WTC11 (cell line): ENCODE measurements around the gene SNRPD3. TPM values are rescaled to one million over a fixed set of nuclear protein-coding genes. Genes with fewer than 3 reads are reported as not detected.

Experiments
- ATF1 ChIP-seq: sonication (generic); formaldehyde crosslinking; IDR thresholded peaks from 2 replicates; pipeline ENCODE4 v1.8.1; 2023; ENCODE audit warnings: mild to moderate bottlenecking, moderate library complexity, missing genetic modification reagents
- CBFB ChIP-seq: sonication (generic); formaldehyde crosslinking; IDR thresholded peaks from 2 replicates; pipeline ENCODE4 v1.8.1; 2022; ENCODE audit warnings: mild to moderate bottlenecking, low read depth, missing genetic modification reagents
- E2F1 ChIP-seq: sonication (generic); formaldehyde crosslinking; IDR thresholded peaks from 2 replicates; pipeline ENCODE4 v1.8.0; 2022; ENCODE audit warnings: mild to moderate bottlenecking, missing genetic modification reagents
- EMX1 ChIP-seq: fragments of 250-450 bp; sonication (Bioruptor Pico); IDR thresholded peaks from 2 replicates; pipeline ENCODE4 v1.8.0; 2021; ENCODE audit warnings: mild to moderate bottlenecking
- FOXP1 ChIP-seq: sonication (generic); formaldehyde crosslinking; IDR thresholded peaks from 2 replicates; pipeline ENCODE4 v1.8.0; 2022; ENCODE audit warnings: missing genetic modification reagents, mild to moderate bottlenecking, moderate library complexity, borderline replicate concordance
- GABPB1 ChIP-seq: sonication (generic); formaldehyde crosslinking; IDR thresholded peaks from 2 replicates; pipeline ENCODE4 v1.8.1; 2023; ENCODE audit warnings: mild to moderate bottlenecking, missing genetic modification reagents
- GRHL2 ChIP-seq: fragments of 250-450 bp; sonication (Bioruptor Pico); IDR thresholded peaks from 2 replicates; pipeline ENCODE4 v1.8.0; 2022; ENCODE audit warnings: mild to moderate bottlenecking, moderate library complexity; ENCODE audit not compliant: insufficient replicate concordance, severe bottlenecking
- HMGXB4 ChIP-seq: sonication (generic); formaldehyde crosslinking; IDR thresholded peaks from 2 replicates; pipeline ENCODE4 v1.8.1; 2023; ENCODE audit warnings: mild to moderate bottlenecking, moderate library complexity, missing genetic modification reagents
- JAZF1 ChIP-seq: fragments of 250-450 bp; sonication (Bioruptor Pico); IDR thresholded peaks from 2 replicates; pipeline ENCODE4 v1.9.0; 2021; ENCODE audit warnings: moderate library complexity, mild to moderate bottlenecking, inconsistent platforms
- KAT7 ChIP-seq: sonication (generic); formaldehyde crosslinking; IDR thresholded peaks from 2 replicates; pipeline ENCODE4 v1.8.1; 2023; ENCODE audit warnings: missing genetic modification reagents, mild to moderate bottlenecking, borderline replicate concordance
- MAX ChIP-seq: sonication (generic); formaldehyde crosslinking; IDR thresholded peaks from 2 replicates; pipeline ENCODE4 v1.8.0; 2022; ENCODE audit warnings: mild to moderate bottlenecking, missing genetic modification reagents
- NFE2L1 ChIP-seq: sonication (generic); formaldehyde crosslinking; IDR thresholded peaks from 2 replicates; pipeline ENCODE4 v1.8.1; 2023; ENCODE audit warnings: missing genetic modification reagents
- NR1H2 ChIP-seq: sonication (generic); formaldehyde crosslinking; IDR thresholded peaks from 2 replicates; pipeline ENCODE4 v1.9.0; 2021; ENCODE audit warnings: mild to moderate bottlenecking, moderate library complexity, missing genetic modification reagents
- OVOL2 ChIP-seq: fragments of 250-450 bp; sonication (Bioruptor Pico); IDR thresholded peaks from 2 replicates; pipeline ENCODE4 v1.9.0; 2021; ENCODE audit warnings: mild to moderate bottlenecking, borderline replicate concordance
- RELA ChIP-seq: sonication (generic); formaldehyde crosslinking; IDR thresholded peaks from 2 replicates; pipeline ENCODE4 v1.8.1; 2022; ENCODE audit warnings: missing genetic modification reagents, mild to moderate bottlenecking, borderline replicate concordance
- SMAD3 ChIP-seq: sonication (generic); formaldehyde crosslinking; IDR thresholded peaks from 2 replicates; pipeline ENCODE4 v1.8.0; 2022; ENCODE audit warnings: missing genetic modification reagents, mild to moderate bottlenecking, borderline replicate concordance
- SP1 ChIP-seq: sonication (generic); formaldehyde crosslinking; conservative IDR thresholded peaks from 2 replicates; pipeline ENCODE4 v1.8.1; 2022; ENCODE audit warnings: missing genetic modification reagents
- STAT6 ChIP-seq: sonication (generic); formaldehyde crosslinking; conservative IDR thresholded peaks from 2 replicates; pipeline ENCODE4 v1.8.1; 2023; ENCODE audit warnings: mild to moderate bottlenecking, low read depth, missing genetic modification reagents, moderate library complexity
- TEAD4 ChIP-seq: sonication (generic); formaldehyde crosslinking; IDR thresholded peaks from 2 replicates; pipeline ENCODE4 v1.8.0; 2022; ENCODE audit warnings: mild to moderate bottlenecking, missing genetic modification reagents
- ZNF396 ChIP-seq: fragments of 250-450 bp; sonication (Bioruptor Pico); IDR thresholded peaks from 2 replicates; pipeline ENCODE4 v1.8.0; 2021; ENCODE audit warnings: mild to moderate bottlenecking, moderate library complexity, borderline replicate concordance
- ZNF425 ChIP-seq: fragments of 250-450 bp; sonication (Bioruptor Pico); conservative IDR thresholded peaks from 2 replicates; pipeline ENCODE4 v1.9.0; 2021; ENCODE audit warnings: mild to moderate bottlenecking
- total RNA-seq: library from RNA; stranded (reverse); gene quantifications from 3 replicates; pipeline ENCODE4 v1.2.3, GENCODE V29; 2021
- TF ChIP-seq, protein P1 (sequence below): sonication (generic); formaldehyde crosslinking; IDR thresholded peaks from 2 replicates; pipeline ENCODE4 v1.8.1; 2022; ENCODE audit warnings: mild to moderate bottlenecking, moderate library complexity, missing genetic modification reagents
- TF ChIP-seq, protein P2 (sequence below): sonication (generic); formaldehyde crosslinking; IDR thresholded peaks from 2 replicates; pipeline ENCODE4 v1.8.1; 2022; ENCODE audit warnings: mild to moderate bottlenecking, missing genetic modification reagents, moderate library complexity, borderline replicate concordance
- TF ChIP-seq, protein P3 (sequence below): sonication (generic); formaldehyde crosslinking; IDR thresholded peaks from 2 replicates; pipeline ENCODE4 v1.8.1; 2023; ENCODE audit warnings: mild to moderate bottlenecking, missing genetic modification reagents

SNRPD3 gene
- total RNA-seq, 1 experiment from 2014 or later: 198 TPM

GRCh38 chr22:24555165-24556039 is at the start of gene SNRPD3 (continued):
- TF ChIP-seq ATF1 (CRISPR knock-in tag): no peak
- no peak for TF ChIP-seq TEAD4 (CRISPR knock-in tag)
- peak; percentile 90; the same call in 1 of the 2 replicates for TF ChIP-seq KAT7 (CRISPR knock-in tag)
- TF ChIP-seq E2F1 (CRISPR knock-in tag): no peak; the same call in 1 of the 2 replicates
- peak; percentile 79 for TF ChIP-seq FOXP1 (CRISPR knock-in tag)
- peak; percentile 74 for TF ChIP-seq MAX (CRISPR knock-in tag)
- no peak for TF ChIP-seq EMX1
- TF ChIP-seq ZNF396 (CRISPR knock-in tag): no peak
- TF ChIP-seq SP1 (CRISPR knock-in tag): peak; percentile 95
- no peak for TF ChIP-seq JAZF1 (CRISPR knock-in tag)
- TF ChIP-seq OVOL2 (CRISPR knock-in tag): no peak
- no peak for TF ChIP-seq STAT6 (CRISPR knock-in tag)
- TF ChIP-seq HMGXB4 (CRISPR knock-in tag): peak; percentile 76; the same call in 1 of the 2 replicates
- TF ChIP-seq, protein P1, sequence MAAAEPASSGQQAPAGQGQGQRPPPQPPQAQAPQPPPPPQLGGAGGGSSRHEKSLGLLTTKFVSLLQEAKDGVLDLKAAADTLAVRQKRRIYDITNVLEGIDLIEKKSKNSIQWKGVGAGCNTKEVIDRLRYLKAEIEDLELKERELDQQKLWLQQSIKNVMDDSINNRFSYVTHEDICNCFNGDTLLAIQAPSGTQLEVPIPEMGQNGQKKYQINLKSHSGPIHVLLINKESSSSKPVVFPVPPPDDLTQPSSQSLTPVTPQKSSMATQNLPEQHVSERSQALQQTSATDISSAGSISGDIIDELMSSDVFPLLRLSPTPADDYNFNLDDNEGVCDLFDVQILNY (CRISPR knock-in tag): peak; percentile 80
- no peak for TF ChIP-seq SMAD3 (CRISPR knock-in tag)
- TF ChIP-seq, protein P2, sequence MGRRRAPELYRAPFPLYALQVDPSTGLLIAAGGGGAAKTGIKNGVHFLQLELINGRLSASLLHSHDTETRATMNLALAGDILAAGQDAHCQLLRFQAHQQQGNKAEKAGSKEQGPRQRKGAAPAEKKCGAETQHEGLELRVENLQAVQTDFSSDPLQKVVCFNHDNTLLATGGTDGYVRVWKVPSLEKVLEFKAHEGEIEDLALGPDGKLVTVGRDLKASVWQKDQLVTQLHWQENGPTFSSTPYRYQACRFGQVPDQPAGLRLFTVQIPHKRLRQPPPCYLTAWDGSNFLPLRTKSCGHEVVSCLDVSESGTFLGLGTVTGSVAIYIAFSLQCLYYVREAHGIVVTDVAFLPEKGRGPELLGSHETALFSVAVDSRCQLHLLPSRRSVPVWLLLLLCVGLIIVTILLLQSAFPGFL (CRISPR knock-in tag): no peak
- peak; percentile 66; the same call in 1 of the 2 replicates for TF ChIP-seq NFE2L1 (CRISPR knock-in tag)
- no peak for TF ChIP-seq NR1H2
- no peak for TF ChIP-seq RELA (CRISPR knock-in tag)
- no peak for TF ChIP-seq GRHL2 (CRISPR knock-in tag)
- no peak for TF ChIP-seq CBFB (CRISPR knock-in tag)
- no peak for TF ChIP-seq ZNF425 (CRISPR knock-in tag)
- TF ChIP-seq, protein P3, sequence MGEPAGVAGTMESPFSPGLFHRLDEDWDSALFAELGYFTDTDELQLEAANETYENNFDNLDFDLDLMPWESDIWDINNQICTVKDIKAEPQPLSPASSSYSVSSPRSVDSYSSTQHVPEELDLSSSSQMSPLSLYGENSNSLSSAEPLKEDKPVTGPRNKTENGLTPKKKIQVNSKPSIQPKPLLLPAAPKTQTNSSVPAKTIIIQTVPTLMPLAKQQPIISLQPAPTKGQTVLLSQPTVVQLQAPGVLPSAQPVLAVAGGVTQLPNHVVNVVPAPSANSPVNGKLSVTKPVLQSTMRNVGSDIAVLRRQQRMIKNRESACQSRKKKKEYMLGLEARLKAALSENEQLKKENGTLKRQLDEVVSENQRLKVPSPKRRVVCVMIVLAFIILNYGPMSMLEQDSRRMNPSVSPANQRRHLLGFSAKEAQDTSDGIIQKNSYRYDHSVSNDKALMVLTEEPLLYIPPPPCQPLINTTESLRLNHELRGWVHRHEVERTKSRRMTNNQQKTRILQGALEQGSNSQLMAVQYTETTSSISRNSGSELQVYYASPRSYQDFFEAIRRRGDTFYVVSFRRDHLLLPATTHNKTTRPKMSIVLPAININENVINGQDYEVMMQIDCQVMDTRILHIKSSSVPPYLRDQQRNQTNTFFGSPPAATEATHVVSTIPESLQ (CRISPR knock-in tag): no peak
- TF ChIP-seq GABPB1 (CRISPR knock-in tag): peak; percentile 85
